Fibroblast of the aortic adventitia (primary cell): Measurements from ENCODE around the gene SYVN1. TPM values are rescaled to one million over a fixed set of nuclear protein-coding genes. Genes with fewer than 3 reads are reported as not detected.

Source experiments
- DNase-seq: peaks from one replicate; pipeline ENCODE4 v3.0.0-alpha.2; 2010; ENCODE audit warnings: low read depth
- H3K4me3 ChIP-seq: 2 replicates; pipeline ENCODE4 v1.5.1; 2011; ENCODE audit warnings: low read depth, mild to moderate bottlenecking, control low read depth, low read length, moderate library complexity
- CTCF ChIP-seq: IDR thresholded peaks from 2 replicates; pipeline ENCODE4 v1.5.1; 2011; ENCODE audit warnings: mild to moderate bottlenecking, low read length, control low read depth, inconsistent platforms; ENCODE audit not compliant: insufficient read depth
- total RNA-seq: library from RNA; depleted of rRNA; stranded (reverse); fragments of >200 nt; gene quantifications from 2 replicates; pipeline ENCODE4 v1.2.3, GENCODE V29; 2012; ENCODE audit warnings: low replicate concordance

Gene SYVN1
- total RNA-seq, 1 donor: 24.3 TPM

- TF ChIP-seq CTCF: no peak
- H3K4me3 ChIP-seq: no peak overlapping the region
- DNase-seq: no peak
These were observed 30.8 kb downstream of the SYVN1 start for GRCh38 chr11:65103476-65103875.

- DNase-seq: peak; percentile 41
- TF ChIP-seq CTCF: no peak
- no peak overlapping the region for H3K4me3 ChIP-seq
These were observed 31.9 kb downstream of the SYVN1 start for GRCh38 chr11:65102142-65103095.

GRCh38 chr11:65100674-65101350, 33.5 kb downstream of the SYVN1 start:
- TF ChIP-seq CTCF: no peak
- peak; percentile 61 for DNase-seq
- no peak overlapping the region for H3K4me3 ChIP-seq

- TF ChIP-seq CTCF: no peak
- DNase-seq: no peak
- peak overlapping the region; percentile 90 for H3K4me3 ChIP-seq
These were observed 37.4 kb downstream of the SYVN1 start for GRCh38 chr11:65096926-65097325.

- TF ChIP-seq CTCF: no peak
- DNase-seq: peak; percentile 94
- H3K4me3 ChIP-seq: peak within 1 kb of the TSS; percentile 90
These were observed 38.1 kb downstream of the SYVN1 start, which contains the start of gene VPS51 for GRCh38 chr11:65095974-65096806. Gene VPS51, plus strand, starts transcription at chr11:65096214. Its CDS starts 37 bp downstream, at chr11:65096251.

GRCh38 chr11:65095427-65095826, 38.9 kb downstream of the SYVN1 start:
- TF ChIP-seq CTCF: no peak
- H3K4me3 ChIP-seq: peak overlapping the region; percentile 90
- DNase-seq: no peak
